Measurements from ENCODE around the gene GALNT18.
"Not testable (repeated sequence)": the region's sequence is repeated elsewhere in the genome, so short reads cannot be mapped to it uniquely, and the experiment has no call there.

The GALNT18 gene

DNA sequence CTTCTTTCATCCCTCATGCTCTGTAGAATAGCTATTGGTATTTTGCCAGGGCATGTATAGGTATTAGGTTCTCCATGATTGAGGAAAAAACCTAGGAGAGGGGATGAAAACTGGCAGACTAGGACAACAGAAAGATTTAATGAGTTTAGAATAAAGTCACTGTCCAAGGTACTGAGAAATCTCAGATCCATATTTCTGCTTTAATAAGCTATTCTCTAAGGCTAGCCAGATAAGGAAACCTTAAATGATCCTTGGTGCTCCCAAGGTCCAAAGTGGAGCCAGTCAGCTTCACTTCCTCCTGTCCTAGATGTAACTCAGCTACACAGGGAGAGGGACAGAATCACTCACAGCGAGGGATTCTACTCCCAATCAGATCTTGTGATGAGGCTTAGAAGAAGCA is 255.0 kb downstream of the GALNT18 start:
- POLR2A ChIA-PET = interaction anchor here (0.7 kb wide), 1 partner anchor 216 kb away, joined by 3 read pairs; no protein-coding TSS in a partner anchor
- CTCF ChIA-PET = interaction anchor here (1.2 kb wide), 1 partner anchor 29 kb away, joined by 3 read pairs; no protein-coding TSS in a partner anchor
- no peak for DNase-seq (ENCODE audit: extremely low spot score)
- TF ChIP-seq, protein P1, sequence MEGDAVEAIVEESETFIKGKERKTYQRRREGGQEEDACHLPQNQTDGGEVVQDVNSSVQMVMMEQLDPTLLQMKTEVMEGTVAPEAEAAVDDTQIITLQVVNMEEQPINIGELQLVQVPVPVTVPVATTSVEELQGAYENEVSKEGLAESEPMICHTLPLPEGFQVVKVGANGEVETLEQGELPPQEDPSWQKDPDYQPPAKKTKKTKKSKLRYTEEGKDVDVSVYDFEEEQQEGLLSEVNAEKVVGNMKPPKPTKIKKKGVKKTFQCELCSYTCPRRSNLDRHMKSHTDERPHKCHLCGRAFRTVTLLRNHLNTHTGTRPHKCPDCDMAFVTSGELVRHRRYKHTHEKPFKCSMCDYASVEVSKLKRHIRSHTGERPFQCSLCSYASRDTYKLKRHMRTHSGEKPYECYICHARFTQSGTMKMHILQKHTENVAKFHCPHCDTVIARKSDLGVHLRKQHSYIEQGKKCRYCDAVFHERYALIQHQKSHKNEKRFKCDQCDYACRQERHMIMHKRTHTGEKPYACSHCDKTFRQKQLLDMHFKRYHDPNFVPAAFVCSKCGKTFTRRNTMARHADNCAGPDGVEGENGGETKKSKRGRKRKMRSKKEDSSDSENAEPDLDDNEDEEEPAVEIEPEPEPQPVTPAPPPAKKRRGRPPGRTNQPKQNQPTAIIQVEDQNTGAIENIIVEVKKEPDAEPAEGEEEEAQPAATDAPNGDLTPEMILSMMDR (IDR thresholded peaks at IDR 0.05; ENCODE audit: control extremely low read depth, extremely low read depth, low read depth, missing control alignments) = no peak

DNA sequence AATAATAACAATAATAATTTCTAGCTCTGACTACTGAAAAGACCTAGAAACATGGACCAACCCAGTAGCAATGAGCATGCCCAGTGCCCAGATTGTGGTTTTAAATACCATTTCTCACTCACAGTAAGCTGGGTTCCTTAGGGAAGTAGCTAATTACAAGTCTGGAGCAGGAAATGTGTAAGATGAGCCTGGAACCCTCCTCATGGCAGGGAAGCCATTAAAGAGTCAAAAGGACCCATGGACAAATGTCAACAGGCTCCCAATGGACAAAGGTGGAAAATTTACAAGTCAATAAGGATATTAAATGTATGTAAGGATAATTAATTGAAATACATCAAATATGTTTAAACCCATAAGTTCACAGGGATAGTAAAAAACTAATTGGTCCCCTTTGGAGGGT is 258.1 kb downstream of the GALNT18 start:
- CTCF ChIA-PET = no interaction called here
- TF ChIP-seq, protein P1 (IDR thresholded peaks at IDR 0.05; ENCODE audit: control extremely low read depth, extremely low read depth, low read depth, missing control alignments) = no peak
- POLR2A ChIA-PET = no interaction called here
- DNase-seq (ENCODE audit: extremely low spot score) = no peak

DNA sequence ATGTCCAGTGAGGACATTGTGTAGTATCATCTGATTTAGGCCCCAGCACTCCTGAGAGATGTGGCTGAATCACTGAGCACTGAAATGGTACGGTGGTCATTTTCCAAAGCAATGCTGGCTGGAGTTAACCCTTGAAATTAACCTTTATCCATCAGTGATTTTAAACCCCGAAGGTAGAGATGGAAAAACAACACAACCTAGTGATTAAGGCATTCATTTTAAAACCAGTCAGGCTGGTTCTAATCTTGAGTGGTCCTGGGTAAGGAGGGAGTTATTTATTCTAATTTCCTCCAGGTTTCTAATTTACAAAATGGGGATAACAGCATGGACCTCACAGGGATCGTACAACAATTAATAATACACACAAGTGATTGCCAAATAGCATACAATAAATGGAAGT is 262.2 kb downstream of the GALNT18 start:
- CTCF ChIA-PET = interaction anchor here (1.0 to 1.4 kb wide), 3 partner anchors 13 to 22 kb away, joined by 3 to 6 read pairs (median 3); no protein-coding TSS in a partner anchor
- TF ChIP-seq, protein P1 (IDR thresholded peaks at IDR 0.05; ENCODE audit: control extremely low read depth, extremely low read depth, low read depth, missing control alignments) = no peak
- POLR2A ChIA-PET = no interaction called here
- DNase-seq (ENCODE audit: extremely low spot score) = no peak

DNA sequence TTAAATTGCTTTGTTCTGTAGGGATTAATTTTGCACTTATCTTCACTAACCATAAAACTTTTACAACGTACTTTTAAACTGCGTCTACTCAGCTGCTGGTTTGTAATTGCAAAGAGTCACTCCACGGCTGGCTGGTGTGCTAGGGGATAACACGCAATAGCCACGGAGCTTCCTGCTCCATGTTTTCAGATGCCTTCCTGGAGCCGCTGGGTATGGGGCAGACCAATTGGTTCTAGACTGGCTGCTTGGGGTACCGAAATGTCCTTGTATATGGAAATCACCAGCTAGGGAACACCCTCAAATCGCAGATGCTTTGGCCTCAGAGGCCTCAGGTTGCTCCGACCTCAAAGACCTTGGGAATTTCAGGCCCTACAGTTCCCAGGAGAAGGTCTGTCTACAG is 265.0 kb downstream of the GALNT18 start:
- ChIA-PET CTCF (no interaction called here), POLR2A (no interaction called here)
- TF ChIP-seq, protein P1 (IDR thresholded peaks at IDR 0.05; ENCODE audit: control extremely low read depth, extremely low read depth, low read depth, missing control alignments) = no peak
- DNase-seq (ENCODE audit: extremely low spot score) = no peak

DNA sequence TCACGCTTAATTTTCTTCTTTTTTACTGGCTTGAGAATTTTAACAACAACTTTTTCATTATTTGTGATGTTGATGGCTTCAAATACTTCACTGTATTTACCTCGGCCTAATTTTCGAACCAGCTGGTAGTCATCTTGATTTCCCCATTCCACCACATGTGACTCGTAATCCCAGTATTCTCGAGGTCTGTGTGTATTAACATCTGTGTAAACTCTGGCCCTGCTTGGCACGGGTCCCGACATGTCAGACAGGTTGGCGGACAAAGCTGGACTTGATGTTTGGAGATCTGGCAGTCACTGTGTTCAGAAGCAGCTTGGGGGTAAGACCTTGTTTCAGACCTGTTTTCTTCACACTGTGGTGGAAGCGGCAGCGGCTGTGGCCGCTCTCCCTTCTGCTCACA is 268.9 kb downstream of the GALNT18 start, which contains the start of gene CSNK2A3:
TSS of gene CSNK2A3 (minus strand) at position 373 of the 400 bp plus-strand sequence. CDS start at position 242, 131 bp downstream.
- DNase-seq (ENCODE audit: extremely low spot score); CTCF ChIA-PET; POLR2A ChIA-PET: not testable (repeated sequence)

DNA sequence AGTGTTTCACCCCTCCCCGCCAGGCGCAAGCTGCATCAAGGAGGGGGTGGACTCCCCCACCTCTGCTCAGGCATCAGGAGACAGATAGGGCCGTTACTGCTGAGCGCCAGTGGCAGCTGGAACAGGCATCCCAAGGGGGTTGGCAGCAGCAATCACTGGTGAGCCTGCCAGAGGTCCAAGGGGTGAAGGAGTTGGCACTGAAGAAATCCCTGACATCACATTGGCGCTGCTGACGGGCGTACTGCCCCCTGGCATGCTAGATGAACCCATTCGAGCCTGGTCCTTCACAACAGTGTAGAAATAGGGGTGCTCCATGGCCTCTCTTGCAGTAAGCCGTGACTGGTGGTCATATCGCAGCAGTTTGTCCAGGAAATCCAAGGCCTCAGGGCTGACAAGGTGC is 270.0 kb downstream of the GALNT18 start:
- CTCF ChIA-PET, POLR2A ChIA-PET: not testable (repeated sequence)

DNA sequence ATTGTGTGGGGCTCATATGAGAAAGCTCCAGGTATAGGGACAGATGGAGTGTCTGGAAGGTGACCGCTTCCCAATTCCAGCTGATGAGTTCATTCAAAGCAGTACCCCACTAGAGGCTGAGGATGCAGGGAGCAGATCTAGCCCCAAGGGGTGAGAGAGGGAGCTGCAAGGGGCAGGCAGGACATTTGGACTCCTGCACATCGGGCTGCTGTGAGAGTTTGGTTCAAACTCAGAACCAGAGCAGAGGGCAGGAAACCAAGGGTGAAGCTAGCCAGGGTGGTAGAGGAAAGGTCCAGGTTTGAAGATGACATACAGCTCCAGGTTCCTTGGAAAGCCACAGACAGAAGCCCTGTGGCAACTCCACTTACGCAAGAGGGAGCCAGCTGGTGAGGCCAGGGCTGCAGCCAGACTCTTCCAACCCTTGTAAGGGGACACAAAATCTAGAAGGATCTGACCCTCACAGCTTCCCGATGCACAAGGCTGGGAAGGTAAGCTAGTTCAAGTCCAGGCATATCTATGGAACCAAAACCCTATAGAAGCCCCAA is 270.7 kb downstream of the GALNT18 start:
- ChIA-PET CTCF (no interaction called here), POLR2A (no interaction called here)
- TF ChIP-seq, protein P1 (IDR thresholded peaks at IDR 0.05; ENCODE audit: control extremely low read depth, extremely low read depth, low read depth, missing control alignments) = no peak
- DNase-seq (ENCODE audit: extremely low spot score) = no peak

More for the DNA sequence above, 270.0 kb downstream of the GALNT18 start:
- not testable (repeated sequence) for DNase-seq (ENCODE audit: extremely low spot score)

DNA sequence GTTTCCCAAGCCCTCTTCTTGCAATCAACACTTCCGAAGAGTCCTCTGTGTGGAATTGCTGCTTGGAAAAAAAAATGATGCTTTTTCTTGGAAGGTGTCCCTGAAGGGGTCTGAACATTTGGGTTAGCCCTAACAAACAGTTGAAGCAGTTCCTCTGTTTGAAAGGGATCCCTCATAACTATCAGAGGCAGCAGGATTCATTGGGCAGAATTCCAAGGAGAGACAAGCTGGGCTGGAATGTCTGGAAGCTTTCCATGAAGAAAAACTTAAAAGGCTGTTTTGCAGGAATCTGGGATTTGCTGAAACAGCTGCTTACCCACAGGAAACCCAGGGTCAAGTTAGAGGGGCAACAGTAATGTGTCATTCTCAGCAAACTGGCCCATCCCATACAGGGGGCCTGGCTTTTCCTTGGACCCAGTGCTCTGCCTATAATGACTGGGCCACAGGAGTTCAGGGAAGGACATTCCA is 271.9 kb downstream of the GALNT18 start:
- TF ChIP-seq, protein P1 (IDR thresholded peaks at IDR 0.05; ENCODE audit: control extremely low read depth, extremely low read depth, low read depth, missing control alignments) = no peak
- POLR2A ChIA-PET = no interaction called here
- CTCF ChIA-PET = no interaction called here
- DNase-seq (ENCODE audit: extremely low spot score) = no peak
